ENCODE data around the gene RBFOX1.

Gene RBFOX1

DNA sequence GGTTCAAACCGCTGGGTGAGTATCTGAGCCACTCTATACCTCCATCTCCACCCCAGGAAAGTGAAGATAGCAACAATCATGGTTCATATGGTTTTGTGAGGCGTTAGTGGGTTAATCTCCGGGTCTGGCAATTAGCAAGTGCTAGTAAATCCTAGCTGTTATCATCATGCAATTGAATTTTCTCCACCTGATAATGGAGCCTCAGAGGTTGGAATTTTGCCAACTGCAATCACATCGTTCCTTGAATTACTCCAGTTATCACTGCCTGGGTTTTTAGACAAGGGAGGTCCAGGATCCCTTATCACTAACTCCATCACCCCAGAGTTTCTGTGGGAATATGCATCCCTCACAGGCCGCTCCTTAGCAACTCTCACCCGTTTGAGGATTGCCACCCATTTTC is 311.5 kb downstream of the RBFOX1 start:
- Histone ChIP-seq H3K9me3 (ENCODE audit: control insufficient read depth, insufficient read depth, low read length) (no peaks in the 10 kb centered on the region; the same call in 1 of the 2 replicates), H3K27ac (ENCODE audit: low read length) (no peak overlapping the region), H3K4me1 (ENCODE audit: control insufficient read depth, insufficient read depth, low read length) (no peaks in the 10 kb centered on the region), H3K4me3 (ENCODE audit: low read length) (no peak overlapping the region), H3K36me3 (ENCODE audit: control insufficient read depth, insufficient read depth, low read length) (no peaks in the 10 kb centered on the region), H3K27me3 (ENCODE audit: control insufficient read depth, insufficient read depth, low read length) (no peaks in the 10 kb centered on the region)
- DNase-seq (ENCODE audit: low read depth, low spot score), result no peak
- no CpG with 5 or more reads among the region's 6 CpGs for WGBS (ENCODE audit: insufficient coverage, insufficient read length)

DNA sequence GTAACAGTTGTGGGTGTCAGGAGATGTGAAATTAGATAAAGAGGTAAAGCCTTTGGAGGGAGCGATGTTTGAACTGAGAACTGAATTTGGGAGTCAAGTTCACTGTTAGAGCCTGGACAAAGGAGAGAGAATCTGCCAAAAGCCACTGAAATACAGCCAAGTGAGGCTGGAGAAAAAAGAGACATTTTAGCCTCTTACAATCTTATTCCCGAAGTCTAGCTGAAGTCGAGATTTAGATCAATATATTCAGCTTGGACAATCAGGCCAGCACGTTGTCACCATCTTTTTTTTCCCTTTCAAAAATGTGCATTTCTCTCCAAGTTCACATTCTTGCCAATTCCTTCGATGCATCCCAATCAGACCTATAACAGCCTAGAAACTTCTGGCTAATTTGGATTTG is 312.2 kb downstream of the RBFOX1 start:
- Histone ChIP-seq H3K36me3 (ENCODE audit: control insufficient read depth, insufficient read depth, low read length) (no peaks in the 10 kb centered on the region), H3K9me3 (ENCODE audit: control insufficient read depth, insufficient read depth, low read length) (no peaks in the 10 kb centered on the region; the same call in 1 of the 2 replicates), H3K4me3 (ENCODE audit: low read length) (no peak overlapping the region), H3K27me3 (ENCODE audit: control insufficient read depth, insufficient read depth, low read length) (no peaks in the 10 kb centered on the region), H3K4me1 (ENCODE audit: control insufficient read depth, insufficient read depth, low read length) (no peaks in the 10 kb centered on the region), H3K27ac (ENCODE audit: low read length) (no peak overlapping the region)
- no peak for DNase-seq (ENCODE audit: low read depth, low spot score)
- no CpG with 5 or more reads among the region's 5 CpGs for WGBS (ENCODE audit: insufficient coverage, insufficient read length)

DNA sequence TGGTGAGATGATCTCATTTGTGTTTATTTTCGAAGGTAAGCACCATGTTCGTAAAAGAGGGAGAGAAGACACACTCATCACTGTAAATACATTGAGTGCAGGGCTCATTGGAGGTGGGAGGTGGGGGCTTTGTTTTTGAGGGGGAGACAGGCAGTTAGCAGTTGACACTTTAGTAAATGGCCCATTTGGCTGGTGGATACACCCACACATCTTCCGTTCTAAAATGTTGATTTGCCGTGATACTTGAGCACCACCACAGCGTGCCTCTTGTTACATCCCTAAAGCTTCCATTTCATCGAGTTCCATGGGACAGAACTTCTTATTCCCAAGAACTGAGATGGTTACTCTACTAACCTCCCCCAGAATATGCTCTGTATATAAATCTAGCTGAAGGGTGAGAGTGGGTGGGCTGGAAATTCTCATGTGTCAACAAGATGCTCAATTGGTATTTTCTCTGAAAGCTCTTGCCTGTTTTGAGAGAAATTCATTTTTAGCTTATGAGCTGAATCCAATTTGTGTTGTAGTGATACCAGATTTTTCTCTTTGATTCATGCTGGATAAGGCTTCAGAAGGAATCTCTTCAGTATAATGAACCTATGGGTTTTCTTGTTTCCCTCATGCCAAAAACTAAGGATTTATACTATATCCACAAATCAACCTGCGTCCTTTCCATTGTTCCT is 314.3 kb downstream of the RBFOX1 start:
- no peak overlapping the region for H3K27ac ChIP-seq (ENCODE audit: low read length)
- H3K4me1 ChIP-seq (ENCODE audit: control insufficient read depth, insufficient read depth, low read length), result no peaks in the 10 kb centered on the region
- H3K9me3 ChIP-seq (ENCODE audit: control insufficient read depth, insufficient read depth, low read length), result no peaks in the 10 kb centered on the region; the same call in 1 of the 2 replicates
- H3K4me3 ChIP-seq (ENCODE audit: low read length), result no peak overlapping the region
- no peaks in the 10 kb centered on the region for H3K27me3 ChIP-seq (ENCODE audit: control insufficient read depth, insufficient read depth, low read length)
- H3K36me3 ChIP-seq (ENCODE audit: control insufficient read depth, insufficient read depth, low read length), result no peaks in the 10 kb centered on the region
- DNase-seq (ENCODE audit: low read depth, low spot score), result no peak
- WGBS (ENCODE audit: insufficient coverage, insufficient read length), result no CpG with 5 or more reads among the region's 7 CpGs

DNA sequence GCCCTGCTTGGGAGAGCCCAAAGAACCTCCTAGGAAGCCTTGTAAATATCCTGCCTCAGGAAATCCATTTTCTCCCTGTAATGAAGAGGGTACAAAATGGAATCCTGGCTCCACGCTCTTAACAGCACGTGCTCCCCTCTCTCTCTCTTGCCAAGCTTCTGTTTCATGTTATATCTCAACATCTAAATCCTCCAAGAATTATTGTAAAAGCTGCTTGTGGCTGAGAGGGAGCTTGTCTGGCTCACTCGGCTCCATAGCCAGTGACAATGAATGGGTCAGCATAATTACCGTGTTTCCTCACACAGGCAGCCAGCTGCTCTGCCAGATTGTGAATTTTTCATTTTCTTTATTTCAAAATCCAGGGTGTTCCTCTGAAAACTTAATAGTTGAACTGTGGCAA is 317.8 kb downstream of the RBFOX1 start:
- H3K27ac ChIP-seq (ENCODE audit: low read length), result no peak overlapping the region
- no peak for DNase-seq (ENCODE audit: low read depth, low spot score)
- H3K4me3 ChIP-seq (ENCODE audit: low read length), result no peak overlapping the region
- no peaks in the 10 kb centered on the region for H3K36me3 ChIP-seq (ENCODE audit: control insufficient read depth, insufficient read depth, low read length)
- WGBS (ENCODE audit: insufficient coverage, insufficient read length), result no CpG with 5 or more reads among the region's 4 CpGs
- no peaks in the 10 kb centered on the region for H3K4me1 ChIP-seq (ENCODE audit: control insufficient read depth, insufficient read depth, low read length)
- no peaks in the 10 kb centered on the region for H3K9me3 ChIP-seq (ENCODE audit: control insufficient read depth, insufficient read depth, low read length)
- H3K27me3 ChIP-seq (ENCODE audit: control insufficient read depth, insufficient read depth, low read length), result no peaks in the 10 kb centered on the region

DNA sequence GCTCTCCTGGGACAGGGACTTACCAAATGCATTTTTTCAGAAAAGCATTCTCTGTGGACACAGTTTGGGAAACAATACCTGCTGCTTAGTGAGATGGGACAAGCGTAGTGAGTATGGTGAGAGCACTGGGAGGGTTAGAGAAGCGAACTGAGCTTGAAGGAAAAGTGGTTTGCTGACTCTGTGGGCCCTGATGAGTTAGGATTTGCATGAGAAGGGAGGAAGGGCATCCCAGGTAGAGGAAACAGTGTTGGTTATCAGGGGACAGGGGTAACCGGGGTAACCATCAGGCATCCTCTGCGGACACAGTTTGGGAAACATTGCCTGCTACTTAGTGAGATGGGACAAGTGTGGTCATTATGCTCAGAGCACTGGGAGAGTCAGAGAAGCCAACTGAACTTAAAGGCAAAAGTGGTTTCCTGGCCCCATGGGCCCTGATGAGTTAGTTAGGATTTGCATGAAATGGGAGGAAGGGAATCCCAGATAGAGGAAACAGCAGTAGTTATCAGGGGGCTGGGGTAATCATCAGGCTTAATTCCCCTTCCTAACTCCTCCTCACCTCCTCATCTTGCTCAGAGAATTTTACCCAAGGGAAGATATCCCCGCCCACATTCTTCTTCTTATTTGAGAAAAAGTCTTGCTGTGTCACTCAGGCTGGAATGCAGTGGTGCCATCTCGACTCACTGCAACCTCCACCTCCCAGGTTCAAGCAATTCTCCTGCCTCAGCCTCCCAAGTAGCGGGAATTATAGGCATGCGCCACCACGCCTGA is 319.3 kb downstream of the RBFOX1 start:
- peak; percentile 16 for DNase-seq (ENCODE audit: low read depth, low spot score)

DNA sequence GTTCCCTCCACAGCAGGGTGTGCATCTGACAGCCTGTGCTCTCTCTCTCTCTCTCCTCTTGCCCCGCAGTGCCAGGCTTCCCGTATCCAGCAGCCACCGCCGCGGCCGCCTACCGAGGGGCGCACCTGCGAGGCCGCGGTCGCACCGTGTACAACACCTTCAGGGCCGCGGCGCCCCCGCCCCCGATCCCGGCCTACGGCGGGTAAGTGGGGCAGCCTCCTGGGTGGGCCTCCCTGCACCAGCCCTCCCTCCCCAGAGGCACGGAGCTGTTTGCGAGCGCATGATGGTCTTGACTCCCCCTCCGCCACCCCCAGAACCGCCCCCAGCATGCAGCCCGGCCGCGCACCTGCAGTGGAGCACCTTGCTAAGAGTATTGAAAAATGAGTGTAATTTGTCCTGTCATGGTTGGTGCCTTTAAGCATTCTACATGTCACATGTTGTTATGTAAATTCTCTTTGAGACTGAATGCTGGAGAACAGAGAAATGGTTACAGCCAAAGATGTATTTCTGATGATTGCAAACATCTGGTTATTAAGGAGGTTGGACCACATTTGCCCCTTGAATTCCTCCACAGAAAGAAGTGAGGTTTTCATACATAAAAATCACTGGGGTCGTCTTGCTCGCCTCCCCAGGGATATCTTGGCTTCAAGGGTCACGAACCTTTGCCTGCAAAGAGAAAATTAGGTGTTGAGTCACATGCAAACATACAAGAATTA is 321.3 kb downstream of the RBFOX1 start:
- no peak for DNase-seq (ENCODE audit: low read depth, low spot score)
- Histone ChIP-seq H3K4me3 (ENCODE audit: low read length) (no peak overlapping the region), H3K27me3 (ENCODE audit: control insufficient read depth, insufficient read depth, low read length) (no peaks in the 10 kb centered on the region), H3K36me3 (ENCODE audit: control insufficient read depth, insufficient read depth, low read length) (no peaks in the 10 kb centered on the region), H3K27ac (ENCODE audit: low read length) (no peak overlapping the region), H3K9me3 (ENCODE audit: control insufficient read depth, insufficient read depth, low read length) (no peaks in the 10 kb centered on the region), H3K4me1 (ENCODE audit: control insufficient read depth, insufficient read depth, low read length) (no peaks in the 10 kb centered on the region)
- no CpG with 5 or more reads among the region's 32 CpGs for WGBS (ENCODE audit: insufficient coverage, insufficient read length)

More for the DNA sequence above, 319.3 kb downstream of the RBFOX1 start:
- WGBS (ENCODE audit: insufficient coverage, insufficient read length), result no CpG with 5 or more reads among the region's 9 CpGs
- Histone ChIP-seq H3K36me3 (ENCODE audit: control insufficient read depth, insufficient read depth, low read length) (no peaks in the 10 kb centered on the region), H3K4me1 (ENCODE audit: control insufficient read depth, insufficient read depth, low read length) (no peaks in the 10 kb centered on the region), H3K27me3 (ENCODE audit: control insufficient read depth, insufficient read depth, low read length) (no peaks in the 10 kb centered on the region), H3K9me3 (ENCODE audit: control insufficient read depth, insufficient read depth, low read length) (no peaks in the 10 kb centered on the region), H3K4me3 (ENCODE audit: low read length) (no peak overlapping the region), H3K27ac (ENCODE audit: low read length) (no peak overlapping the region)

DNA sequence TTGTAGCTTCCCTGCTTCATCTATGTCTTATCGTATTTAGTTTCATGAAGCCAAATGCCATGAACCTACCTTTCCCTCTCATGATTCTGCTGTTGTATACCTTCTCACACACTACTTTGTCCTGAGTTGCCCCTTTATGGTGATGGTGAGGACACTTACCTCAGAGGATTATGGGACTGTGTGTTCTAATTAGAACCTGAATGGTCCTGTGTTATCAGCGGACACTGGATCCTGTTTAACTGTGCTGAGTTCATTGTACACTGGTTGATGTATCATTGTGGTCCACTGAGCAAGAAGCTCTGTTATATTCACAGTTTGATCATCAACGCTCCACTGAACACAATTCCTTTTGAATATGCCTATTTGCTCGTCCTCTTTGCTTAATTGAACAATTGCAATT is 343.0 kb downstream of the RBFOX1 start:
- H3K9me3 ChIP-seq (ENCODE audit: control insufficient read depth, insufficient read depth, low read length), result no peaks in the 10 kb centered on the region; the same call in 1 of the 2 replicates
- H3K27ac ChIP-seq (ENCODE audit: low read length), result no peak overlapping the region
- no peaks in the 10 kb centered on the region for H3K4me1 ChIP-seq (ENCODE audit: control insufficient read depth, insufficient read depth, low read length)
- no peaks in the 10 kb centered on the region for H3K36me3 ChIP-seq (ENCODE audit: control insufficient read depth, insufficient read depth, low read length)
- WGBS (ENCODE audit: insufficient coverage, insufficient read length), result no CpG with 5 or more reads among the region's 4 CpGs
- no peak for DNase-seq (ENCODE audit: low read depth, low spot score)
- H3K27me3 ChIP-seq (ENCODE audit: control insufficient read depth, insufficient read depth, low read length), result no peaks in the 10 kb centered on the region
- H3K4me3 ChIP-seq (ENCODE audit: low read length), result no peak overlapping the region

DNA sequence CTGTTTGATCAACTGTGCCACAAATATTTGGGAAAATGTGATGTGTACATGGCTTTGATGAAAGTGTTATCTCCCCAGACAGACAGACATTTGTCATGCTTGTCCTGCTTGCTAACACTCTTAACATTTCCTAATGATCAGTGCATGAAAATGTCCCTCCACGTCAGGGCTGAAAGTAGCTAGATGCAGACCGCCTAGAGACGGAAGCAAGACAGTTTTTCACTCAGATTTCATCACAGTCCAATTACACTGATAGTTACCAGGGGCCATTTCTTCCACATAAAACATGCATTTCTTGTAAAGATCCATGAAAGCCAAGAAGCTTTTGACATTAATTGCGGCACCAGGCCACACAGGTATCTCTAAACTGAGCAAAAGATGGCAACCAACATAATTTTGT is 347.7 kb downstream of the RBFOX1 start:
- no peak overlapping the region for H3K27ac ChIP-seq (ENCODE audit: low read length)
- DNase-seq (ENCODE audit: low read depth, low spot score), result no peak
- H3K36me3 ChIP-seq (ENCODE audit: control insufficient read depth, insufficient read depth, low read length), result no peaks in the 10 kb centered on the region
- H3K4me3 ChIP-seq (ENCODE audit: low read length), result no peak overlapping the region
- WGBS (ENCODE audit: insufficient coverage, insufficient read length), result no CpG with 5 or more reads among the region's 4 CpGs
- no peaks in the 10 kb centered on the region for H3K4me1 ChIP-seq (ENCODE audit: control insufficient read depth, insufficient read depth, low read length)
- no peaks in the 10 kb centered on the region for H3K27me3 ChIP-seq (ENCODE audit: control insufficient read depth, insufficient read depth, low read length)
- H3K9me3 ChIP-seq (ENCODE audit: control insufficient read depth, insufficient read depth, low read length), result no peaks in the 10 kb centered on the region

DNA sequence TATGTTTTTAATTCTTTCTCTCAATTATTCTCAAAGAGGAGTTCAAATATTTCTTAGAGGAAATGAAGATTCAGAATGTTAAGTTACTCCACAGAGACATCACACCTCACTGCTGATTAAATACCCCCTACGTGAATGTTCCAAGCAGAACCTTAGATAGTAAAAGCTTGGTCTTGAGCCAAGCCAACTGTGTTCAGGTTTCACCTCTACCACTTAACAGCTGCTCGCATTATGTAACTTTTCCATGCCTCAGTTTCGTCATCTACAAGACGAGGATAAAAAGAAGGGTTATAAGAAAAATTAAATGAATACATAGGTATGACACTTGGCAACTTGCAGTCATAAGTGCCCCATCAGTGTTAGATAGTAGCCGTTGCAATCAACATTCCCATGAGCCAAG is 356.2 kb downstream of the RBFOX1 start:
- no peak for DNase-seq (ENCODE audit: low read depth, low spot score)
- no peaks in the 10 kb centered on the region for H3K9me3 ChIP-seq (ENCODE audit: control insufficient read depth, insufficient read depth, low read length)
- H3K27ac ChIP-seq (ENCODE audit: low read length), result no peak overlapping the region
- no peaks in the 10 kb centered on the region for H3K4me1 ChIP-seq (ENCODE audit: control insufficient read depth, insufficient read depth, low read length)
- no CpG with 5 or more reads among the region's 5 CpGs for WGBS (ENCODE audit: insufficient coverage, insufficient read length)
- no peaks in the 10 kb centered on the region for H3K27me3 ChIP-seq (ENCODE audit: control insufficient read depth, insufficient read depth, low read length)
- no peak overlapping the region for H3K4me3 ChIP-seq (ENCODE audit: low read length)
- no peaks in the 10 kb centered on the region for H3K36me3 ChIP-seq (ENCODE audit: control insufficient read depth, insufficient read depth, low read length)

DNA sequence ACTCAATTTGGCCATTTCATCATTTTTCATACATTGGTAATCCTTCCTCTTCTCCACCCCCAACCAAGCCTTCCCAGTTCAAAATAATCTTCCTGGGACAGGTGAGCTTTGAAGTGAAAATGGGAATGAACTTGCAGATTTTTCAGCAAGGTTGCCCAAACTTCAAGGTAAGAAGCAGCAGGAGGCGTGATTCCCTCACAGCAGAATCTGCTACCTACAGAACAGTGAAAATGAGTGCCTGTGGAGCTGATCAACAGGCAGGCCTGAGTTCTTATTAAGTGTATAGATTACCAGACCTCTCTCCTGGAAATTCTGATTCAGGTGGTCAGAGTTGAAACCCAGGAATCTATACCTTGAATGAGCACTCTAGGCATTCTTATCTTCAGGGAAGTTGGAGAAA is 356.6 kb downstream of the RBFOX1 start:
- no peak for DNase-seq (ENCODE audit: low read depth, low spot score)
- no peaks in the 10 kb centered on the region for H3K36me3 ChIP-seq (ENCODE audit: control insufficient read depth, insufficient read depth, low read length)
- no CpG with 5 or more reads among the region's 1 CpG for WGBS (ENCODE audit: insufficient coverage, insufficient read length)
- H3K4me3 ChIP-seq (ENCODE audit: low read length), result no peak overlapping the region
- H3K27ac ChIP-seq (ENCODE audit: low read length), result no peak overlapping the region
- no peaks in the 10 kb centered on the region for H3K9me3 ChIP-seq (ENCODE audit: control insufficient read depth, insufficient read depth, low read length)
- H3K27me3 ChIP-seq (ENCODE audit: control insufficient read depth, insufficient read depth, low read length), result no peaks in the 10 kb centered on the region
- no peaks in the 10 kb centered on the region for H3K4me1 ChIP-seq (ENCODE audit: control insufficient read depth, insufficient read depth, low read length)

Measured in iPS DF 6.9 (cell line).